HUES6 (cell line): Measurements from ENCODE around the gene COL13A1.

Experiments
- H3K27ac ChIP-seq: 2 replicates; pipeline ENCODE4 v1.7.0; 2013; ENCODE audit warnings: low read depth, mild to moderate bottlenecking, low read length, inconsistent platforms
- H3K27me3 ChIP-seq: 2 replicates; pipeline ENCODE4 v1.6.1; 2013; ENCODE audit warnings: low read length; ENCODE audit not compliant: control insufficient read depth, insufficient read depth
- H3K36me3 ChIP-seq: 2 replicates; pipeline ENCODE4 v1.6.1; 2013; ENCODE audit warnings: low read length; ENCODE audit not compliant: control insufficient read depth, insufficient read depth
- H3K4me1 ChIP-seq: 2 replicates; pipeline ENCODE4 v1.6.1; 2013; ENCODE audit warnings: low read length; ENCODE audit not compliant: control insufficient read depth, insufficient read depth
- H3K4me3 ChIP-seq: 2 replicates; pipeline ENCODE4 v1.5.1; 2013; ENCODE audit warnings: low read depth, low read length
- H3K9ac ChIP-seq: one replicate; pipeline ENCODE4 v1.6.1; 2013; ENCODE audit warnings: mild to moderate bottlenecking, low read length
- H3K9me3 ChIP-seq: 2 replicates; pipeline ENCODE4 v1.6.1; 2013; ENCODE audit warnings: low read depth, low read length; ENCODE audit not compliant: control insufficient read depth, insufficient read depth

The COL13A1 gene

DNA sequence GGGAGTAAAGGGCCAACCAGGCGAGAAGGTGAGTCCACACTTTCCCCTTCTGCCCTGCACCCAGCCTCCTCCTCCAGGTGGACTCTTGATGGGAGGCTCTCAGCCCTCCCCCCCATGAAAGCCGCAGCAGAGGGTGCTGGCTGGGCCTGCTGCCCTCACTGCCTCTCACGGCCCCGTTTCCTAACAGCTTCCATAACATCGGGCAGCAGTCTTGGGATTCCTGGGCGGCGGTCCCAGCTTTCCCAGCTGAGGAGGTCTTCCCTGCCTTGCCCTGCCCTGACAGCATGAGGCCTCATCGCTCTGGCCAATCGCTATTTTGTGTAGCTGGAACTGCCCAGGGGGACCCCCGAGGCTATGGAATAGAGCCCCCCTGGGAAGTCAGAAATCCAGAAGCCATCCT is 76.3 kb downstream of the COL13A1 start:
- Histone ChIP-seq H3K36me3 (no peaks in the 10 kb centered on the region), H3K9me3 (no peaks in the 10 kb centered on the region), H3K4me3 (no peak overlapping the region), H3K27ac (no peak overlapping the region), H3K27me3 (no peaks in the 10 kb centered on the region), H3K4me1 (peaks cover 60% of the 10 kb centered on the region), H3K9ac (no peak overlapping the region)

DNA sequence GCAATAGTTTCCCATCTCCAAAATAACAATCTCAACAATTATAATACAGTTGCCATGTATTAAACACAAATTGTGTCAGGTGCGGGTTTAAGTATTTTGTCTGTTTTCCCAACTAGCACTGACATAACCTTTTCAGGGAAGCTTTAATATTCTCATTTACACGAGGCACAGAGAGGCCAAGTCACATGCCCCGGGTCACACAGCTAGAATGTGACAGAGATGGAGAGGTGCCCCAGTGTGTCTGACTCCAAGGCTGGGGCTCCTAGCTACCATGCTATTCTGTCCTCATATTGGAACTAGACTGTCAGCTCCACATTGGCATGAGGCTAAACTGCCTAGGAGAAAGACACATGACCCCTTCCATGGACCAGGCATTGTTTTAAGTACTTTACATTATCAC is 77.2 kb downstream of the COL13A1 start:
- no peaks in the 10 kb centered on the region for H3K27me3 ChIP-seq
- no peaks in the 10 kb centered on the region for H3K36me3 ChIP-seq
- H3K9ac ChIP-seq = no peak overlapping the region
- peaks cover 58% of the 10 kb centered on the region for H3K4me1 ChIP-seq
- no peak overlapping the region for H3K4me3 ChIP-seq
- H3K9me3 ChIP-seq = no peaks in the 10 kb centered on the region
- no peak overlapping the region for H3K27ac ChIP-seq

DNA sequence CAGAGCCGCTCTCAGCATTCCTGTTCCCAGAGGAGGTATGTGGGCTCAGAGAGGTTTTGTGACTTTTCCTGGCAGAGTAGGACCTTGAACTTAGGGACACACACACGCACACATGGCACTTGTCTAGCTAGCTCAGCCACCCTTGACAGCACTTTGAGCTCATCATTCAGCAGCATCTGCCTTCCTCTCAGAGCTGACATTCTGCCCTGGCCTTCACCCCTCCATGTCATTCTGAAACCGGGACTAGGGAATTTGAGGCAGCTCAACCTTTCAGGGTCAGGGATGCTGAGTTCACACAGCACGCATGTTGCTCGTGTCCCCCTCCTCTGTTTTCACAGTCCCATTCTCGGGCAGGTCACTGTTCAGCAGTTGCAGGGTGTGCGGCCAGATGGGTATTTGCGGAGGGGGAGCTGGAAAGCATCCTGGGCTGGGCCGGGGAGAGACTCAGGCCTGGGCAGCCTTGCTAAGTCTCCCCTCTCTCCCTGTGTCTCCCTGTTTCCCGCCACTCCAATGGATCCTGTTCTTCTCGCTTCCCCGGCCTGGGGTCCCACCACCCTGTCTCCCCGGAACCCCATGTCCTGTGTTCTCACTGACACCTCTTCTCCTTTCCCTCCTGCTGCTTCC is 78.0 kb downstream of the COL13A1 start:
- Histone ChIP-seq H3K36me3 (no peaks in the 10 kb centered on the region), H3K27me3 (no peaks in the 10 kb centered on the region), H3K9me3 (no peaks in the 10 kb centered on the region), H3K9ac (no peak overlapping the region), H3K27ac (no peak overlapping the region), H3K4me3 (no peak overlapping the region), H3K4me1 (peaks cover 59% of the 10 kb centered on the region)

DNA sequence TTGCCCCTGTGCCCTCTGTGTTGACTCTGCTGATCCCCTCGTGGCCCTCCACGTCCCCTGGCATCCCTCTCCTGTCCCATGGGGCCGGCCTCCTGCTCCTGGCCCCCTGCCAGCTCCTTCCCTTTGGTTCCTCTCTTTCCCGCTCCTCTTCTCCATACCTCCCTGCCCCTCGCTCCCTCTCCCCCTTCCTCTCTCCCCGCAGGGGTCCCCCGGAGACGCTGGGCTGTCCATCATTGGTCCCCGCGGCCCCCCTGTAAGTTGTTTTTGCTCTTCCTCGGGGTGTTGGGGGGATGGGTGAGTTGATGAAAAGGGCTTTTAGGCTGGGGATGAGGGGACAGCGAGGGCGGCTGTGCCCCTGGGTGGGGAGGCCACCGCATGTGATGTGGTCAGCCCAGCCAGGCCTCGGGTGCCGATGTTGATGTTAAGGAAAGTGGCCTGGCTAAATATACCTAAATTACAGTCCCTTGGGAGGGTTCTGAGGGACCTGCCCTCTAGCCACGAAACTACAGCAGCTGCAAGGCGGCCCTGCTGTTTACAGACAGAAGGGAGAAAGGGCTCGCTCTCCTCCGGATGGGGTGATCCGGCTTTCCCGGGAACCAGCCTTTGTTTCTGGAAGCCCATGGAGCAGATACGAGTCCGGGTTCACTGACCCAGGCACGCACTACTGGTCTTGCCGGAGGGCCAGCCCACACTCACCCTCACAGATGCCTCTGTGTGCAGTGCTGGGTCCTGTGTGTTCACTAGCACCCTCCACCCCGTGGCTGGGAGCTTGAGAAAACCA is 78.8 kb downstream of the COL13A1 start:
- Histone ChIP-seq H3K27ac (no peak overlapping the region), H3K36me3 (no peaks in the 10 kb centered on the region), H3K4me3 (no peak overlapping the region), H3K9ac (no peak overlapping the region), H3K9me3 (no peaks in the 10 kb centered on the region), H3K27me3 (no peaks in the 10 kb centered on the region), H3K4me1 (peaks cover 55% of the 10 kb centered on the region)

DNA sequence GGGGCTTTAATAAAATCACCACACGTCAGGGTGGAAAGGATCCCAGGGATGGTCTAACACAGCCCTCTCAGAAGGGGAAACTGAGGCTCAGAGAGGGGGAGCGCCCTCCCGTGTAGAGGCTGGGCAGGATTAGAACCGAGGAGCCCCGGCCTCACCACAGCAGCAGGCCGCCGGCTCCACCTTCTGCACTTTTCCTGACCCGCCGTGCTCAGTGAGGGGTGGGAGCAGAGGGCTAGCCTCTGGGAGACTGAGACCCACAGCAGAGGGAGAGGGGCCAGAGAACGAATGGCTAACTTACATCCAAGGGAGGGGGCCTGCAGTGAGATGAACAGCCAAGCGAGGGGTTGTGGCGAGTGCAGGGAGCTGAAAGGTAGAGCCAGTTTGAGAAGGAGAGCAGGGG is 79.5 kb downstream of the COL13A1 start:
- no peak overlapping the region for H3K27ac ChIP-seq

DNA sequence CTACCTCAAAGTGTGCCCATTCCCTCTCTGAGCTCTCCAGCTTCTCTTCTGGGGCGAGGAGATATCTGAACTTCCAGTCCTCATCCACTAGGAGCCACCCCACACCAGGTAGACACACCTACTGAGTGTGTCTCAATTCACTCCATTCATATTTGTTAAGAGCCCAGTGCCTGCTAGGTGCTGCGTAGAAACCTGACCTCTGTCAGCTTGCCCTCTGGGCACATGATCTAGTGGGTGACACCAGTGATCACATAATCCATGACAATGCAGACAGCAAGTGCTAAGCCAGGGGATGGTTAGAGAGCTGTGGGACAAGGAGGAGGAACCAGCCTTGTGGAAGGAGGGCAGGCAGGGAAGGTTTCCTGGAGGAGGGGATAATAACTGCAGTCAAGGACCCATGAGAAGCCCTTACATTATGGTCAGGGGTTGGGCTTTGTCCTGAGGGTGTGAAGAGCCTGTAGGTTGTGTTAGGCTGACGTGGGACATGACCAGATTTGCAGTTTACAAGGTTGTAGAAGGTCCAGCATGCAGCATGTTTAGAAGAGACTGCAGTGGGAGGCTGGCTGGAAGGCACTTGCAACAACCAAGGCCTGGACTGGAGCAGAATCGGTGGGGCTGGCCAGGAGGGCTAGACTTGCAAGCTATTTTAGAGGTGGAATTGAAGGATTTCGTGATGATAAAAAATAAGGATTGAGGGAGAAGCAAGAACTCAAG is 81.8 kb downstream of the COL13A1 start:
- H3K4me3 ChIP-seq = no peak overlapping the region
- H3K9ac ChIP-seq = no peak overlapping the region
- peaks cover 28% of the 10 kb centered on the region for H3K4me1 ChIP-seq
- H3K27ac ChIP-seq = no peak overlapping the region
- H3K36me3 ChIP-seq = no peaks in the 10 kb centered on the region
- H3K27me3 ChIP-seq = no peaks in the 10 kb centered on the region
- no peaks in the 10 kb centered on the region for H3K9me3 ChIP-seq

More for the DNA sequence above, 79.5 kb downstream of the COL13A1 start:
- Histone ChIP-seq H3K4me3 (no peak overlapping the region), H3K4me1 (peaks cover 49% of the 10 kb centered on the region), H3K9ac (no peak overlapping the region), H3K27me3 (no peaks in the 10 kb centered on the region), H3K9me3 (no peaks in the 10 kb centered on the region), H3K36me3 (no peaks in the 10 kb centered on the region)

DNA sequence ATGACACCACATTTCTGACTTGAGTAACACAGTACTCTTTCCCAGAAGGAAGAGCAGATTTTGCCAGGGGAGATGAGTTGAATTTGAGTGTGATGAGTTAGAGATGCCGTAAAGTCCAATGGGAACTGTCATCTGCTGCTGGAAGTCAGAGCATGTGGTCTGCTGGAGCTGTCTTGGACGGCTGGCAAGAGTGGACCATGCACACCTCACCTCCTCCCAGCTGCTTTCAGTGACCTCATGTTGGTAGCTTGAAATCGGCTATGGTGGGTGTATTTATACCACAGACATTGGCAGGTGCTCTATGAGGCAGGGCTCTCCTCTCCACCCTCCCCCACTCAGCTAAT is 82.3 kb downstream of the COL13A1 start:
- no peak overlapping the region for H3K4me3 ChIP-seq
- H3K27ac ChIP-seq = no peak overlapping the region
- 0 out of 2 replicates have a peak, but pooled peaks cover 1% of the 10 kb centered on the region for H3K27me3 ChIP-seq
- H3K9ac ChIP-seq = no peak overlapping the region
- peaks cover 28% of the 10 kb centered on the region for H3K4me1 ChIP-seq
- no peaks in the 10 kb centered on the region for H3K36me3 ChIP-seq
- H3K9me3 ChIP-seq = no peaks in the 10 kb centered on the region

DNA sequence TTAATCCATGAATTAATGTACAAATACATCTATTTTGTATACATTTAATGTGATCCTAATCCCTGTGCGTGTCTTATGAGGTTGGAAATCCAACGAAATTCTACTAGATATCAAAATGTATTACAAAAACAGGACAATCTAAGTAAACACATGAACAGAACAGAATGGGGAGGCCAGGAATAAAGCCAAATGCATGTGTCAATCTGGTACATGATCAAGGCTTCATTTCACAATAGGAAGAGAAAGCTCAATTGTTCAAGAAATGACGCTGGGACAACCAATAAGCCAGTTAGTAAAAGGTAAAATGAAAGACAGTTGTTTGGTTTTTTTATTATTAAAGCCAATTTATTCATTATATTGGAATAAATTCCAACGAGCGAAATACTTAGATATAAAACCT is 83.0 kb downstream of the COL13A1 start:
- Histone ChIP-seq H3K4me3 (no peak overlapping the region), H3K4me1 (peaks cover 23% of the 10 kb centered on the region), H3K9ac (no peak overlapping the region), H3K27ac (no peak overlapping the region), H3K36me3 (peaks cover 3% of the 10 kb centered on the region; the same call in 1 of the 2 replicates), H3K9me3 (no peaks in the 10 kb centered on the region), H3K27me3 (0 out of 2 replicates have a peak, but pooled peaks cover 8% of the 10 kb centered on the region)

DNA sequence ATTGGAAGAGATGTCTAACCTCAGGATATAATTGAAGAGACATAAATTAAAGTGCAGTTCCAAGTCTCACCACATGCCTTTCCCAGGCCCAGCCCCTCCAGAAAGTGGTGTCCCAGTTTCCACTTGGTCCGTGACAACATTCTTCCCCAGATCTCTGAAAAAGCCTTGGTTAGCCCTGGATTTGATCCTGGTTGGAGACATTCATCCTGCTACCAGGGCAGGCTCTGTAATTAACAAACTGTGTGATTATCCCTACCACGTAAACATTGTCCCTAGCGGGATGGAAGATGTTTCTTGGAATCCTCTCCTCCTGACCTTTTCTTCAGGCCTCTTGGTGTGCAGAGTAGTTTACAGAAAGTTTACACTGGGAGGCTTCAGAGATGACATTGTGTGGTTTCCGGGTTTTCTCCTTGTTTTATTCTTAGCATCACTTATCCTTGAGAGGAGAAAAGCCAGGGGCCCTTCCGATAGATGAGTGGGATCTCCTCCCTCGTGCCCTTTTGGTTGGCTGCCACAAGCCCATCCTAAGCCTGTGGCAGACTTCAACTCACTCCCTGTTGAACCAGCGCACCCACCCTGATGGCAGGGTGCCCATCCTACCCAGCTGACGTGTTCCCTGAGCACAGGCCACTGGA is 83.8 kb downstream of the COL13A1 start:
- Histone ChIP-seq H3K4me3 (no peak overlapping the region), H3K27ac (no peak overlapping the region), H3K36me3 (peaks cover 3% of the 10 kb centered on the region; the same call in 1 of the 2 replicates), H3K9me3 (no peaks in the 10 kb centered on the region), H3K4me1 (peaks cover 18% of the 10 kb centered on the region), H3K27me3 (0 out of 2 replicates have a peak, but pooled peaks cover 9% of the 10 kb centered on the region), H3K9ac (no peak overlapping the region)

DNA sequence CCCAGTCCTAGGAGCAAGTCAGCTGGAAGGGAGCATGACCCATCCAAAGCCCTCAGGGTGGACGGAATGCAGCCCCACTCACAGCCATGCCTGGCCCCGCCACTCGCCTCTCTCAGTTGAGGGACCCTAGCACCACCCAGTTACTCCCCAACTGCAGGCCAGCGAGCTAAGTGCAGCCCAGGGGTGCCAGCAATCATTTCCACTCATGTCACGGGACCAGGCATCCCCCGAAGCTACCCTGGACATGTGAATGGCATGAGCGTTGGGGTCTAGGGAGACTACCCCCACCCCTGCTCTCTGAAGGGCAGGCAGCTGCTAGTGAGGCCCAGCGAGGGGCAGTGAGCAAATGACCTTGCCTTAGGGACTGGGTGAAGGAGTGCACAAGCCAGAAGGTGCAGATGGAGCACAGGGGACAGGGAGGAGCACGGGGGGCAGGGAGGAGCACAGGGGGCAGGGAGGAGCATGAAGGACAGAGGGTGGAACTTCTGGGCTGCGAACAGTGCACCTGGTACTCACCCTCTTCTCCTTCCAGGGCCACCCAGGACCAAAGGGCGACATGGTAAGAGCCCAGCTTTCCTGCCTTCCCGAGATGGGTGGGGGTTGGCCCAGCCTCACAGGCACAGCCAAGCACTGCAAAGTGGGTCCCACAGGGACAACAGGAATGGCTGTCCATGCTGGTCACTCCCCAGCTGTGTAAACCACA is 87.3 kb downstream of the COL13A1 start:
- no peaks in the 10 kb centered on the region for H3K9me3 ChIP-seq
- 0 out of 2 replicates have a peak, but pooled peaks cover 9% of the 10 kb centered on the region for H3K27me3 ChIP-seq
- H3K4me3 ChIP-seq = no peak overlapping the region
- H3K27ac ChIP-seq = no peak overlapping the region
- H3K9ac ChIP-seq = no peak overlapping the region
- peaks cover 3% of the 10 kb centered on the region; the same call in 1 of the 2 replicates for H3K4me1 ChIP-seq
- H3K36me3 ChIP-seq = peaks cover 3% of the 10 kb centered on the region; the same call in 1 of the 2 replicates
